ENCODE measurements around the gene DCC.

DNA sequence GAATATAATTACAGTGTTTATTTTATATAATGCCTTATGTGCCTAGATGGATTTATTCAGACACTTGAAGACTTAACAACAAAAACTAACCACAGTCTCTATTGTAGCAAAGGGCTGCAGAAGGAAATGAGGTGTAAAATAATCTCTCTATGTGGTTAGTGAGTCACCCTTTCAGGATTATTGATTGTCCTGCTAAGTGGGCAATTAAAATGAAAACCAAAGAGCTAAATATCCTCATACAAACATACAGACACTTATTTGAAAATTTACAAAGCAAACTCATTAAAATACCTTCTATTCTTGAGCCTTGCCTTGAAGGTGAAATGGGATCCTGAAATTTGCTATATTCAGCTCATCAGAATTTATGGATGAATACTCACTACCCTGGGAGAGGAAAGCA, 27.7 kb upstream of the DCC start:
- TF ChIP-seq, protein P1, sequence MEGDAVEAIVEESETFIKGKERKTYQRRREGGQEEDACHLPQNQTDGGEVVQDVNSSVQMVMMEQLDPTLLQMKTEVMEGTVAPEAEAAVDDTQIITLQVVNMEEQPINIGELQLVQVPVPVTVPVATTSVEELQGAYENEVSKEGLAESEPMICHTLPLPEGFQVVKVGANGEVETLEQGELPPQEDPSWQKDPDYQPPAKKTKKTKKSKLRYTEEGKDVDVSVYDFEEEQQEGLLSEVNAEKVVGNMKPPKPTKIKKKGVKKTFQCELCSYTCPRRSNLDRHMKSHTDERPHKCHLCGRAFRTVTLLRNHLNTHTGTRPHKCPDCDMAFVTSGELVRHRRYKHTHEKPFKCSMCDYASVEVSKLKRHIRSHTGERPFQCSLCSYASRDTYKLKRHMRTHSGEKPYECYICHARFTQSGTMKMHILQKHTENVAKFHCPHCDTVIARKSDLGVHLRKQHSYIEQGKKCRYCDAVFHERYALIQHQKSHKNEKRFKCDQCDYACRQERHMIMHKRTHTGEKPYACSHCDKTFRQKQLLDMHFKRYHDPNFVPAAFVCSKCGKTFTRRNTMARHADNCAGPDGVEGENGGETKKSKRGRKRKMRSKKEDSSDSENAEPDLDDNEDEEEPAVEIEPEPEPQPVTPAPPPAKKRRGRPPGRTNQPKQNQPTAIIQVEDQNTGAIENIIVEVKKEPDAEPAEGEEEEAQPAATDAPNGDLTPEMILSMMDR (IDR thresholded peaks at IDR 0.05): no peak
- no peak for TF ChIP-seq POLR2A (IDR thresholded peaks at IDR 0.05)

All from thyroid gland (tissue), 4 donors.